NCI-H446 treated with DMSO at 0.1 percent for 48 hours (cell line): ENCODE results near the gene TFAP2E.

ENCODE experiments used
- DNase-seq: peaks from one replicate; lab custom pipeline; 2025; lab: John Stamatoyannopoulos, UW

The TFAP2E gene

GRCh38 chr1:35595684-35596083 is 22.6 kb downstream of the TFAP2E start:
- DNase-seq: no peak

- no peak for DNase-seq
Observed at GRCh38 chr1:35597870-35598269, 24.8 kb downstream of the TFAP2E start.

- DNase-seq: no peak
Observed at GRCh38 chr1:35598895-35599294, 25.8 kb downstream of the TFAP2E start.

GRCh38 chr1:35599411-35599810 is 26.3 kb downstream of the TFAP2E start:
- no peak for DNase-seq

- no peak for DNase-seq
Observed at GRCh38 chr1:35600593-35600992, 27.5 kb downstream of the TFAP2E start.

GRCh38 chr1:35603468-35603867 is 30.4 kb downstream of the TFAP2E start:
- no peak for DNase-seq

GRCh38 chr1:35603941-35604340 is 30.8 kb downstream of the TFAP2E start:
- DNase-seq: no peak

GRCh38 chr1:35605071-35605866 is 32.2 kb downstream of the TFAP2E start:
- no peak for DNase-seq

- DNase-seq: no peak
Observed at GRCh38 chr1:35605867-35606182, 32.7 kb downstream of the TFAP2E start.

- no peak for DNase-seq
Observed at GRCh38 chr1:35611655-35612054, 38.5 kb downstream of the TFAP2E start.

- no peak for DNase-seq
Observed at GRCh38 chr1:35615440-35615839, 42.3 kb downstream of the TFAP2E start.

GRCh38 chr1:35619237-35620121 is 46.4 kb downstream of the TFAP2E start:
- DNase-seq: no peak

GRCh38 chr1:35622510-35623178 is 49.5 kb downstream of the TFAP2E start:
- no peak for DNase-seq

GRCh38 chr1:35623832-35624231 is 50.7 kb downstream of the TFAP2E start:
- no peak for DNase-seq

GRCh38 chr1:35629051-35629450 is 55.9 kb downstream of the TFAP2E start:
- no peak for DNase-seq

- DNase-seq: no peak
Observed at GRCh38 chr1:35631396-35631795, 58.3 kb downstream of the TFAP2E start.

GRCh38 chr1:35633547-35633946 is 60.4 kb downstream of the TFAP2E start:
- no peak for DNase-seq

- DNase-seq: no peak
Observed at GRCh38 chr1:35637401-35637809, 64.3 kb downstream of the TFAP2E start.

- DNase-seq: no peak
Observed at GRCh38 chr1:35640380-35641232, 67.5 kb downstream of the TFAP2E start.

GRCh38 chr1:35641233-35641866 is 68.2 kb downstream of the TFAP2E start, which contains the start of gene PSMB2:
TSS of gene PSMB2 (minus strand) at chr1:35641526. CDS start at chr1:35641432, 94 bp downstream.
- peak; percentile 91 for DNase-seq

- DNase-seq: no peak
Observed at GRCh38 chr1:35642471-35642955, 69.4 kb downstream of the TFAP2E start.
